ENCODE data around the gene SURF6.
"Not testable (repeated sequence)": the region's sequence is repeated elsewhere in the genome, so short reads cannot be mapped to it uniquely, and the experiment has no call there.

SURF6 gene

GRCh38 chr9:133329306-133330156 is 6.5 kb downstream of the SURF6 start:
- FAIRE-seq; DNase-seq (ENCODE audit: insufficient read length, low spot score): not testable (repeated sequence)

GRCh38 chr9:133327834-133328484 is 8.0 kb downstream of the SURF6 start:
- DNase-seq (ENCODE audit: insufficient read length, low spot score), result no peak
- FAIRE-seq, result no peak

GRCh38 chr9:133327021-133327420 is 9.0 kb downstream of the SURF6 start:
- DNase-seq (ENCODE audit: insufficient read length, low spot score); FAIRE-seq: not testable (repeated sequence)

- no peak for FAIRE-seq
- no peak for DNase-seq (ENCODE audit: insufficient read length, low spot score)
Observed at GRCh38 chr9:133323991-133324703, 11.8 kb downstream of the SURF6 start.

GRCh38 chr9:133323211-133323610 is 12.8 kb downstream of the SURF6 start:
- no peak for DNase-seq (ENCODE audit: insufficient read length, low spot score)
- FAIRE-seq, result no peak

- DNase-seq (ENCODE audit: insufficient read length, low spot score), result no peak
- no peak for FAIRE-seq
Observed at GRCh38 chr9:133322701-133323100, 13.3 kb downstream of the SURF6 start.

GRCh38 chr9:133321411-133321935 is 14.5 kb downstream of the SURF6 start:
- DNase-seq (ENCODE audit: insufficient read length, low spot score), result no peak
- no peak for FAIRE-seq

- DNase-seq (ENCODE audit: insufficient read length, low spot score), result no peak
- FAIRE-seq, result no peak
Observed at GRCh38 chr9:133320421-133320881, 15.5 kb downstream of the SURF6 start.

- not testable (repeated sequence) for DNase-seq (ENCODE audit: insufficient read length, low spot score); FAIRE-seq
Observed at GRCh38 chr9:133317551-133317950, 18.4 kb downstream of the SURF6 start.

- DNase-seq (ENCODE audit: insufficient read length, low spot score), result no peak
- no peak for FAIRE-seq
Observed at GRCh38 chr9:133315997-133316396, 20.0 kb downstream of the SURF6 start.

- DNase-seq (ENCODE audit: insufficient read length, low spot score) (no peak), FAIRE-seq (no peak)
Observed at GRCh38 chr9:133309608-133310007, 26.4 kb downstream of the SURF6 start.

- no peak for FAIRE-seq
- no peak for DNase-seq (ENCODE audit: insufficient read length, low spot score)
Observed at GRCh38 chr9:133307301-133307700, 28.7 kb downstream of the SURF6 start.

GRCh38 chr9:133306242-133307204 is 29.5 kb downstream of the SURF6 start:
- FAIRE-seq (no peak), DNase-seq (ENCODE audit: insufficient read length, low spot score) (peak; percentile 20)

GRCh38 chr9:133305731-133306130 is 30.3 kb downstream of the SURF6 start:
- FAIRE-seq, result no peak
- no peak for DNase-seq (ENCODE audit: insufficient read length, low spot score)

- DNase-seq (ENCODE audit: insufficient read length, low spot score), result no peak
- FAIRE-seq, result no peak
Observed at GRCh38 chr9:133304477-133305377, 31.3 kb downstream of the SURF6 start.

GRCh38 chr9:133304158-133304470 is 31.9 kb downstream of the SURF6 start:
- no peak for DNase-seq (ENCODE audit: insufficient read length, low spot score)

GRCh38 chr9:133303266-133304157 is 32.5 kb downstream of the SURF6 start:
- no peak for FAIRE-seq

More at GRCh38 chr9:133304158-133304470, 31.9 kb downstream of the SURF6 start:
- no peak for FAIRE-seq

More at GRCh38 chr9:133303266-133304157, 32.5 kb downstream of the SURF6 start:
- DNase-seq (ENCODE audit: insufficient read length, low spot score), result no peak
